DMS79 treated with DMSO at 0.1 percent for 48 hours (cell line): Measurements from ENCODE around the gene PRKCG.

Source experiments
- DNase-seq: peaks from one replicate; lab custom pipeline; 2025; lab: John Stamatoyannopoulos, UW

PRKCG gene

GRCh38 chr19:53898636-53899341, 16.8 kb downstream of the PRKCG start:
- no peak for DNase-seq

- DNase-seq, result no peak
These were observed 18.3 kb downstream of the PRKCG start for GRCh38 chr19:53900191-53900860.

DNA sequence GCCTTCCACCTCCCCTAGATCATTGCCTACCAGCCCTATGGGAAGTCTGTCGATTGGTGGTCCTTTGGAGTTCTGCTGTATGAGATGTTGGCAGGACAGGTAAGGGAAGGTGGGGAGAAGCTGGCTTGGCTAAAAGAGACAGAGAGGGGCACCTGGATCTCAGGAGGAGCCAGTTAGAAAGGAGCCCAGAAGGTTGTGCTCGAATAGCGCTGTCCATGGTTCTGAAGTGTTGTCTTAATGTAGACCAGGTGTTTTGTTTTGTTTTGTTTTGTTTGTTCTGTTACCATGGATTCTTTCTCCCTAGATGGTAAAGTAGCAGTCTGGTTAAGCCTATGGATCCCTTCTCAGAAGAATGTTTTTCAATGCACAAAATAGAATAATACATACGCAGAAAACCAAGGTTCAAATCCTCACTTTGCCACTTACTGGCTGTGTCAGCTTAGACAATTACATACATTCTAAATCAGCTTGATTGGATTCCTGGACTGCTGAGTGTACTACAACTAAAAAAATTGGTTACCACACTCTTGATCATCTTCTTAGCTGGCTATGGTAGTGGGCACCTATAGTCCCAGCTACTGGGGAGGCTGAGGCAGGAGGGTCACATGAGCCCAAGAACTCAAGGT, 21.2 kb downstream of the PRKCG start:
- DNase-seq, result no peak

DNA sequence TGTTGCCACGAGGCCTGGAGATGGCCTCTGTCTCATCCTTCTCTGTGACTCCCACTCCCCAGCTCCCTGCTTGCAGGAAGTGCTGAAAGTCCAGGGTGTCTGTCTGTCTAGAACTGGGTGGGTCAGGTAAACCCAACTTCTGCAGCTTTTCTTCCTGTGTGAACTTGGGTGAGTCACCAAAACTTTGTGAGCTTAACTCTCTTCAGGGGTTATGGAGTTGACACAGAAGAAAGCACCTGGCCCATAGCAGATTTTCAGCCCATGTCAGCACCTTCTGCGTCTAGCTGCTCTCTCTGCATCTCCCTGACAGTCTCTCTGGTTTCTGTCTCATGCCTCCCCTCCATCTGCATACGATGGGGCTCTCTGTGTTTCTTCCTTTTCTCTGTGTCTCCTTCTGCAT, 22.9 kb downstream of the PRKCG start:
- DNase-seq, result no peak

- no peak for DNase-seq
These were observed 23.8 kb downstream of the PRKCG start for GRCh38 chr19:53905787-53906186.

DNA sequence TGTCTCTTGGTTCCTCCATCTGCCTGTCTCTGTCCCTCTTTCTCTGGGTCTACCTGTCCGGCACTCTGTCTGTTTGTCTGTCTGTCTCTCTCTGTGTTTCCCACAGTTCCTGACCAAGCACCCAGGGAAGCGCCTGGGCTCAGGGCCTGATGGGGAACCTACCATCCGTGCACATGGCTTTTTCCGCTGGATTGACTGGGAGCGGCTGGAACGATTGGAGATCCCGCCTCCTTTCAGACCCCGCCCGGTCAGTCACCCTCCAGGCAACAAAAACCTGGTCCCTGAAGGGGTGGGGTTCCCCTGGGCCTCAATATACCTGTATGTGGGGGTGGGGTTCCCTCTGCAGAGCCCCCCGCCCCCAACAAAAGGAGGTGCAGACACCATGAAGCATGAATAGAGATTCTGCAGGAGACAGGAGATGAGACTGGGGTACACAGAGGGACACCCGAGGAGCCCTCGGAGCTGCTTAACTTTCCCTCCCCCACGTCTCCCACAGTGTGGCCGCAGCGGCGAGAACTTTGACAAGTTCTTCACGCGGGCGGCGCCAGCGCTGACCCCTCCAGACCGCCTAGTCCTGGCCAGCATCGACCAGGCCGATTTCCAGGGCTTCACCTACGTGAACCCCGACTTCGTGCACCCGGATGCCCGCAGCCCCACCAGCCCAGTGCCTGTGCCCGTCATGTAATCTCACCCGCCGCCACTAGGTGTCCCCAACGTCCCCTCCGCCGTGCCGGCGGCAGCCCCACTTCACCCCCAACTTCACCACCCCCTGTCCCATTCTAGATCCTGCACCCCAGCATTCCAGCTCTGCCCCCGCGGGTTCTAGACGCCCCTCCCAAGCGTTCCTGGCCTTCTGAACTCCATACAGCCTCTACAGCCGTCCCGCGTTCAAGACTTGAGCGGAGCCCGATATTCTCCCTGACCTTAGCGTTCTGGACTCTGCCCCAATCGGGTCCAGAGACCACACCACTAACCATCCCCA, 24.5 kb downstream of the PRKCG start:
- no peak for DNase-seq

- no peak for DNase-seq
These were observed 25.2 kb downstream of the PRKCG start for GRCh38 chr19:53907193-53907581.

DNA sequence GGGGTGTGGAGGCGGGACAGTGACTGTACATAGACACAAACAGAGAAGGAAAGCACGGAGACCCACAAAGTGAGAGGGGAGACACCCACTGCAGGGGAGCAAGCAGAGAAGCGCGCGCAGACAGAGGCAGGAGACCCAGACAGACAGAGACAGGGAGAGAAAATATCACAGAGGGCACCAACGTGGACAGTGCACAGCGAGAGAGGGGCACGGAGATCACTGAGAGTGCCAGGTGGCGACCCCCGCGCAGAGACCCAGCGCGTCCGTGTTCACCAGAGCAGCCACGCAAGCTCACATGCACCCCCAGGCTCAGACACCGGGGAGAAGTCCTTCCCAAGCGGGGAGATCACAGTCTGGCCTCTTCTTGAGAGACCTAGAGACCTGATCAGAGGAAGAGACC, 25.7 kb downstream of the PRKCG start:
- no peak for DNase-seq

- DNase-seq, result peak; percentile 50
These were observed 26.3 kb downstream of the PRKCG start for GRCh38 chr19:53908106-53908934.

DNA sequence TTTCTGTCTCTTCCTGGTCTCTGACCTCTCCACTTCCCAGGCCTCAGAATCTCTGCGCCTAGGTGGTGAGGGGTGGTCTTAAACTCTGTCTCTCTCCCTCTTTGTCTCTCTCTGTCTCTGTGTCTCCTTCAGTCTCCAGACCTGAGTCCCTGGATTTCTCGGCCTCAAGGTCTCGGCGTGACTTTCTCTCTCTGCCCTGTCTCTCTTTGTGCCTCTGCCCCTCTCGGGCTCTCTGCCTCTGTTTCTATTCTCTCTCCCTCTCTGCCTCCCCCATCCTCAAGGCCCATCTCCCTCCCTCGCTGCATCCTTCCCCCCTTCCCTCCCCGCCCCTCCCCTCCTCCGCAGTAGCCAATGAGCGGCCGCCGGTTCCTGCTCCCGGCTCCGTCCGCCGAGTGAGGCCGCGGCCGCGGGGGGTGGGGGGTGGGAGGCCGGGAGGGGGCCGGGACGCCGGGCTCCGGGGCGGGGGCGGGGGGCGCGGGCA, 27.0 kb downstream of the PRKCG start, which contains the start of gene CACNG7:
CACNG7 (plus strand) TSS at position 344 of the 481 bp plus-strand sequence. CDS start 3,554 bp downstream, outside the sequence.
- DNase-seq, result no peak

GRCh38 chr19:53909471-53910169, 27.6 kb downstream of the PRKCG start:
- DNase-seq, result no peak

DNA sequence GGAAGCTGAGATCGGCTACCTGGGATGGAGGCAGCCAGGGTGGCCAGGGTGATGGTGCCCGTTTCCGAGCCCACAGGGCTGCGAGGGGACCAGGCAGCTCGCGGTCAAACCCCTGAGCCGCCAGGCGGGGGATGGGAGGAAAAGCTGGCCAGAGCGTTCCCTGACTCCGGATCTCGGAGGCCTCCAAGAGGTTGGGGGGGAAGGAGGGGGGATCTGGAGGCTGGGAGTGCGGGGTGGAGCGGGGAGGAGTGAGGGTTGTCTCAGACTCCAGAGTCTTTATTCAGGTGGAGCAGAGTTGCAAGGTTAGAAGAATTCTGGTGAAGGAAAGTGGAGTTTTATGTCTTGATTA, 28.1 kb downstream of the PRKCG start:
- DNase-seq, result no peak

DNA sequence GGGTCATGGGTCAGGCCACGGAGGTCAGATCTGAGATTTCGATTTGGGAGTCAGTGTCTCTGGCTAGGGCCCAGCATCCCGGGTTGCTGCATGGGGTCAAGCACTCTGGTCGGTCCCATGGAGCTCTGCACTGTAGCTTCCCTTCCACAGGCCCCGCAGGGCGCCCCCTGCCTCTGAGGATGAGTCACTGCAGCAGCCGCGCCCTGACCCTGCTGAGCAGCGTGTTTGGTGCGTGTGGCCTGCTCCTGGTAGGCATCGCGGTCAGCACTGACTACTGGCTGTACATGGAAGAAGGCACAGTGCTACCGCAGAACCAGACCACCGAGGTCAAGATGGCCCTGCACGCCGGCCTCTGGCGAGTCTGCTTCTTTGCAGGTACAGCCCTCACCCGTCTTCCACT, 30.7 kb downstream of the PRKCG start:
- DNase-seq, result no peak

GRCh38 chr19:53915000-53915399, 33.0 kb downstream of the PRKCG start:
- DNase-seq, result no peak

DNA sequence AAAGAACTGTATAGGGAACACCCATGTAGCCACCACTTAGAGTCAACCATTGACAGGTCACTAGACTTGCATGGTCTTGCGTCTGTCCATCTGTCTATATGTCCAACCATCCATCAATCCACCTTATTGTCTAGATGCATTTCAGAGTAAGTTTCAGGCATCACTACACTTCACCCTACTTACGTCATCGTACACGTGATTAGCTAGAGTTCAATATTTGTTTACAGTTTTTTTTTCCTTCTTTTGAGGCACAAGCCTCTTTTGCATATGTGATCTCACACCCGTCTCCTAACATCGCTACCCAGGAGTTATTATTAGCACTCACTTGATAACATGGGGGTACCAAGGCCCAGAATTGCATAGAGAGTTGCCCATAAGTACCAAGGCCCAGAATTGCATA, 34.0 kb downstream of the PRKCG start:
- DNase-seq, result no peak

DNA sequence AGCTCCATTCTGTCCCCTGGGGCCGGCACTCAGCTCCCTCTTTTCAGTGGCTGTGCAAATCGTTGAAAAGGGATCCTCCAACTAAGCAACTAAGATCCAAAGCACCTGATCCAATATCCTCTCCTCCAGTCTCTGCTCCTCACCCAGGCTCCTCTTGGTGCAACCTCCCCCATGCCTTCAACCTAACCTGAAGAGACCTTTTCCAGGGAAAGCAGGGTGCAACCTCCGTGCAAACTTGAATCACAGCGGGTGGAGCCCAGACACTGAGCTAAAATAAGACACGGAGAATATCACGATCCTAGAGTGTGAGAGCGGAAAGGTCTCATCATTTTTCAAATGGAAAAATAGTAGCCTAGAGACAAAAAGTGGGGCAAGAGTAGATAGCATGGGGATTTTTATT, 35.4 kb downstream of the PRKCG start:
- DNase-seq, result no peak

DNA sequence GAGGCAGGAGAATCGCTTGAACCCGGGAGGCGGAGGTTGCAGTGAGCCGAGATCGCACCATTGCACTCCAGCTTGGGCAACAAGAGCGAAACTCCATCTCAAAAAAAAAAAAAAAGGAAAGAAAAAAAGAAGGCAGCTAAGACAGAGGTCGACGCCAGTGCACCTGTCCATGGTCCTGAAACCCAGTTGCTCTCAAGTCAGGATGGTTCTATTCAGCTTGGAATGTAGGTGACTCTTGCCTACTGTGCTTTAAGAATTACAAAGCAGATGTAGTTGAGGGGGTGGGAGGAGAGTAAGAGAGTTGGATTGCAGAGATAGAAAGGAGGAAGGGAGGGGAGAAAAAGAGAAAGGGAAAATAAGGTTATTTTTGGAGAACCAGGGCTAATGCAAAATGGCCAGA, 45.7 kb downstream of the PRKCG start:
- no peak for DNase-seq

- no peak for DNase-seq
These were observed 54.0 kb downstream of the PRKCG start for GRCh38 chr19:53936029-53936428.

DNA sequence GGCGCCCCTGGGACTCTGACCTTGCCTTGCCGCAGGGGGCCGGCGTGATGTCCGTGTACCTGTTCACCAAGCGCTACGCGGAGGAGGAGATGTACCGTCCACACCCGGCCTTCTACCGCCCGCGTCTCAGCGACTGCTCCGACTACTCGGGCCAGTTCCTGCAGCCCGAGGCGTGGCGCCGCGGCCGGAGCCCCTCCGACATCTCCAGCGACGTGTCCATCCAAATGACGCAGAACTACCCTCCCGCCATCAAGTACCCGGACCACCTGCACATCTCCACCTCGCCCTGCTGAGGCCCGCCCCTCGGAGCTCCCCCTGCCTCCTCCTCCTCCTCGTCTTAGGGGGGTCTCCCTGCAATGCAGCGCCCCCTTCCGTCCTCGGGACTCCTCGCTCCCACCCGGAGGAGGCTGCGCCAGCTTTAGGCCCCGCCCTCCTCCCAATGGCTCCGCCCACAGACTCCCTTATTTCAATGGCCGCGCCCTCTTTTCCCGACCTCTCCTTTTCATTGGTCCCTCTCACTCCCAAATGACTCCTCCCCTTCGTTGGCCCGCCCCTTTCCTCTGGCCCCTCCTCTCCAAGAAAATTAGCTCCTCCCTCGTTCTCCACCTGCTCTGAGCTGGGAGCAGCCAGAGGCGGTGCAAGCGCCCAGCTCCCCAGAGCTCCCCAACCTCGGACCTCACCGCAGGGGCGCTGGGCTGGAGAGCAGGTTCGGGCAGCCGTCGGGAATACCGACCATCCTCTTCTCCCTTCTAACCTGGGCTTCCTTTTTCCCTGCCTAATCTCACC, 60.2 kb downstream of the PRKCG start:
- no peak for DNase-seq

- DNase-seq, result no peak
These were observed 62.4 kb downstream of the PRKCG start for GRCh38 chr19:53944416-53944815.
